GM13976 (cell line): ENCODE results near the gene MAP4K4.

Source experiments
- DNase-seq: peaks from one replicate; pipeline ENCODE4 v3.0.0; 2012; ENCODE audit warnings: low spot score
- in situ Hi-C: fragments of 300-500 bp; cut with MboI; formaldehyde crosslinking; loops from one replicate; pipeline ENCODE4 v1.12.0; 2022; ENCODE audit warnings: low sequenced_read_pairs, mixed read lengths, inconsistent platforms; ENCODE audit not compliant: unreplicated experiment
- TF ChIP-seq, protein P1 (sequence below): IDR thresholded peaks from 2 replicates; pipeline ENCODE4 v1.5.1; 2012; ENCODE audit warnings: borderline replicate concordance, mild to moderate bottlenecking; ENCODE audit not compliant: insufficient read depth; ENCODE audit errors: extremely low read depth, missing control alignments, control extremely low read depth

Gene MAP4K4

DNA sequence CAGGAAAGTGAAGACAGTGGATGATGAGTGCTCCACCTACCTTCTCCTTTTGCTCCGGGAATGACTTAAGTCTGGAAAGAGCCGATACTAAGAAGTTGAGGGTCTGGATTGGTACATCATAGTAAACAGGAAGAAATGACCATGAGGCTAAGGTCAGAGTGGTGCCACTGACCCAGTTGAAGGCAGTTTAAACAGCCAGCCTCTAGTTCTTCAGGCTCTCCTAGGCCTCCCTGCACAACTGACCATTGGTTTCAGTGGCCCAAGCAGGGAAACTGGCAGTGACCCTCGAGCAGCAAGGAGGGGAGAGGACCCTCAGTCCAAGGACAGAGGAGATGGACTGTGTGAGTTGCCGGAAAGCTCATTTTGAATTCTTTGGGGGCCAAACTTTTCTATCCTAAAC, 119.1 kb downstream of the MAP4K4 start:
- in situ Hi-C loops, result no loop called here
- DNase-seq, result no peak
- TF ChIP-seq, protein P1, sequence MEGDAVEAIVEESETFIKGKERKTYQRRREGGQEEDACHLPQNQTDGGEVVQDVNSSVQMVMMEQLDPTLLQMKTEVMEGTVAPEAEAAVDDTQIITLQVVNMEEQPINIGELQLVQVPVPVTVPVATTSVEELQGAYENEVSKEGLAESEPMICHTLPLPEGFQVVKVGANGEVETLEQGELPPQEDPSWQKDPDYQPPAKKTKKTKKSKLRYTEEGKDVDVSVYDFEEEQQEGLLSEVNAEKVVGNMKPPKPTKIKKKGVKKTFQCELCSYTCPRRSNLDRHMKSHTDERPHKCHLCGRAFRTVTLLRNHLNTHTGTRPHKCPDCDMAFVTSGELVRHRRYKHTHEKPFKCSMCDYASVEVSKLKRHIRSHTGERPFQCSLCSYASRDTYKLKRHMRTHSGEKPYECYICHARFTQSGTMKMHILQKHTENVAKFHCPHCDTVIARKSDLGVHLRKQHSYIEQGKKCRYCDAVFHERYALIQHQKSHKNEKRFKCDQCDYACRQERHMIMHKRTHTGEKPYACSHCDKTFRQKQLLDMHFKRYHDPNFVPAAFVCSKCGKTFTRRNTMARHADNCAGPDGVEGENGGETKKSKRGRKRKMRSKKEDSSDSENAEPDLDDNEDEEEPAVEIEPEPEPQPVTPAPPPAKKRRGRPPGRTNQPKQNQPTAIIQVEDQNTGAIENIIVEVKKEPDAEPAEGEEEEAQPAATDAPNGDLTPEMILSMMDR, result no peak

DNA sequence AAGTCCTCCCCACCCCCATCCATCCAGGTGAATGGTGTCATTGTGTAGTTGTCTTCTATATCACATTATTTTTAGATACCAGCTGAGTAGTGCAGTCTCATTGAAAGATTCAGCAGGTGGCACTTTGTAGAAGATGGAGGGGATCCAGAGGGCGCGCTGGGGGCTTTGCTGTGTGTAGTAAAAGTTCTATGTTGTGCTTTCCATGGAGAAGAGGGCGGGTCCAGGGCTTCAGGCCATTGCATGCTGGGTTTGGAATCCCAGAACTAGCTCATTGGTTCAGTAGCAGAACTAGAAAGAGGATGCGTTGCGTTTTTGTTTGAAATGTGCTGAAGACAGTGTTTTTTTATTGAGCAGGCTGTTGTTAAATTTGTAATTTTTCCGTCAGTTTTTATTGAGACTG, 120.0 kb downstream of the MAP4K4 start:
- in situ Hi-C loops, result no loop called here
- no peak for DNase-seq
- TF ChIP-seq, protein P1, result no peak

DNA sequence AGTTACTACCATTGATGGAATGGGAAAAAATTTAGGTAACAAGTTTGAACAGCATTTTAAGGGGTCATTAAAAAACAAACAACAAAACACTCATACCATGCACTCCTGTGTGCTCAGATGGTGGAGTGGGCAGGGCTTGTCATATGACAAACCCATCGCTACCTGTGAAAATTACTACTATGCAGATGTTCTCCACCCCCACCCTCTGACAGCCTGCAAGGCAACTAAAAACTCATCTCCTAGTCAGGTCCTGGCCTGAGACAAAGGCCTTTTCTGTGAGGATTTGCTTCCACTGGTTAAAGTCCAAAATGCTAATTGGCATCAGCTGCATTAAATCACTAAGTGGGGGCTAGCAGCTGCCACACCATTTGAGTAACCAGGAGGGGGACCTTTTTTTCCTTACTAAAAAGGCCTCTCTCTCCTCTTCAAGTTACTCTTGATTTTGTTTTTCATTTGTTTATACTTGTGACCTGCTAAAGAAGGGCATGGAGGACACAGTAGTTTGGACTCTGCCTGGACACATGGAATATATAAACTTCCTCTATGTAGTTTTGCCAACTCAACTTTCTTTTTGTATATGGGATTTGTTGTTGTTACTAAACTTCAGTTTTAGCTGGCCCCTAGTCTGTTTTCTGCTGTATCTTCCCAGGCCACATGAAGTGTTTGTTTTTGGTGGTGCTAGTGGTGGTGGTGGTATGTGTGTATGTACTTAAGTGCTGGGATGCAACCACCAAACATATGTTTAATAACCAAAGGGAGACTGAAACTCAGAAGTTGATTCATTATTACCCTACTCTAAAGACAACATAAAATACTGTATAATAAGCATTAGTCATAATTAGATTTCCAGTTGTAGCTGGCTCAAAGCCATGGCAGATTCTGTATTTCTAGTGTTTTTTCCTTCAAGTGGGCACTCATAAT, 121.3 kb downstream of the MAP4K4 start:
- no peak for DNase-seq
- TF ChIP-seq, protein P1, result no peak
- in situ Hi-C loops, result no loop called here

DNA sequence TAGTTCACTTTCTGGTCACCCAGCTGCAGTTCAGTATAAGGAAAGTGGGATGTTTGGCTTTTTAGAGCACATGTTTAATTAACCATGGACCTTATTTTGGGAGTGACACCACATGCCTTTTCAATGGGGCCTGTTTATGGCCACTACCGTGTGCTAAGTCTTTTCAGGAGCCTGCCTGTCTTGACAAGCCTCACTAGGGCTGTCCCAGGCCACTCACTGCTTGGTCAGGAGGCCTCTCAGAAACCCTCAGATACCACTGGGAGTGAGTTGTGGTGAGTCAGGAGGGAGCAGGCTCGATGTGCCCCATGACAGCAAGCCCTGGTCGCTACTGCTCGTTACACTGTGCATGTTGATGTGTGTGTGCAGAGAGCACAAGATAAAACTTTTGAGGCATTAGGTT, 123.0 kb downstream of the MAP4K4 start:
- in situ Hi-C loops, result no loop called here
- no peak for DNase-seq
- TF ChIP-seq, protein P1, result no peak

DNA sequence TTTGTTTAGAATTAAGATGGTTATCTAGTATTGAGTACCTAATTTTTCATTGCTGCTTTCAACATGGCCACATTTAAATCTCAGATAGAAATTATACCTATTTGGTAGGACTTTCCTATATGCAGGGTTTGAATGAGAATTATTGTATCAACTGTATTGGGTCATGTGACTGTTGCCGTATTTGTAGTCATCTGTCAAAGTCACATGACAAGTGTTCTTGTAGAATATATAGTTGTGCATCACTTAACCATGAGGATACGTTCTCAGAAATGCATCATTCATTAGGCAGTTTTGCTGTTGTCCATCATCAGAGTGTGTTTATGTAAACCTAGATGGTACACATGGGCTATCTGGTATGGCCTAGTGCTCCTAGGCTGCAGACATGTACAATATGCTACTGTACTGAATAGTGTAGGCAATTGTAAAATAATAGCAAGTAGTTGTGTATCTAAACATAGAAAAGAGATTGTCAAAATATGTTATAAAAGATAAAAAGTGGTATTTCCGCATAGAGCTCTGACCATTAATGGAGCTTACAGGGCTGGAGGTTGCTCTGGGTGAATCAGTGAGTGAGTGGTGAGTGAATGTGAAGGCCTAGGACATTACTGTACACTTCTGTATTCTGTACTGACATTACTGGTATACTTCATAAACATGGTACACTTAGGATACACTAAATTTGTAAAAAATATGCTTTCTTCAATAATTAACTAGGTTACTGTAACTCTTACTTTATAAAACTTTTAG, 123.7 kb downstream of the MAP4K4 start:
- in situ Hi-C loops, result no loop called here
- TF ChIP-seq, protein P1, result no peak
- DNase-seq, result no peak

DNA sequence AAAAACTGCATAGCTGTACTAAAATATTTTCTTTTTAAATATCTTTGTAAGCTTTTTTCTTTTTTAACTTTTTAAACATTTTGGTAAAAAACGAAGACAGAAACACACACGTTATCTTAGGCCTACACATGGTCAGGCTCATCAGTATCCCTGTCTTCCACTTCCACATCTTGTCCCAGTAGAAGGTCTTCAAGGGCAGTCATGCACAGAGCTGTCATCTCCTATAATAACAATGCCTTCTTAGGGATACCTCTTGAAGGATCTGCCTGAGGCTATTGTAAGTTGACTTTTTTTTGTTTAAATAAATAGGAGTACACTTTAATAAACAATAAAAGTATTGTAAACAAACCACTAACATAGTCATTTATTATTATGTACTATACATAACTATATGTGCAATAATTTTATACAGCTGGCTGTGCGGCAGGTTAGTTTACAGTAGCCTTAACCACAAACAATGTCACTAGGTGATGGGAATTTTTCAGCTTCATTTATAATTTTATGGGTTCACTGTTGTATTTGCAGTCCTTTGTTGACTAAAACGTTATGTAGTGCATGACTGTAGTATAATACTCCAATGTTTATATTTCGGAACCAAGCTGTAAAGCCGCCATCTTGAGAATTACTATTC, 124.4 kb downstream of the MAP4K4 start:
- in situ Hi-C loops, result no loop called here
- no peak for DNase-seq
- TF ChIP-seq, protein P1, result no peak
